Tongue (tissue), 2 donors: ENCODE data around the gene EBI3. TPM values are rescaled to one million over a fixed set of nuclear protein-coding genes. Genes with fewer than 3 reads are reported as not detected.
"Not testable (repeated sequence)": the region's sequence is repeated elsewhere in the genome, so short reads cannot be mapped to it uniquely, and the experiment has no call there.

Experiments used
- DNase-seq: peaks from one replicate; pipeline ENCODE4 v3.0.0-alpha.2; 2015
- total RNA-seq: library from RNA; depleted of rRNA; stranded (reverse); fragments of >200 nt; gene quantifications from one replicate; pipeline ENCODE4 v1.2.3, GENCODE V29; 2014

Gene EBI3
- not detected for total RNA-seq

DNA sequence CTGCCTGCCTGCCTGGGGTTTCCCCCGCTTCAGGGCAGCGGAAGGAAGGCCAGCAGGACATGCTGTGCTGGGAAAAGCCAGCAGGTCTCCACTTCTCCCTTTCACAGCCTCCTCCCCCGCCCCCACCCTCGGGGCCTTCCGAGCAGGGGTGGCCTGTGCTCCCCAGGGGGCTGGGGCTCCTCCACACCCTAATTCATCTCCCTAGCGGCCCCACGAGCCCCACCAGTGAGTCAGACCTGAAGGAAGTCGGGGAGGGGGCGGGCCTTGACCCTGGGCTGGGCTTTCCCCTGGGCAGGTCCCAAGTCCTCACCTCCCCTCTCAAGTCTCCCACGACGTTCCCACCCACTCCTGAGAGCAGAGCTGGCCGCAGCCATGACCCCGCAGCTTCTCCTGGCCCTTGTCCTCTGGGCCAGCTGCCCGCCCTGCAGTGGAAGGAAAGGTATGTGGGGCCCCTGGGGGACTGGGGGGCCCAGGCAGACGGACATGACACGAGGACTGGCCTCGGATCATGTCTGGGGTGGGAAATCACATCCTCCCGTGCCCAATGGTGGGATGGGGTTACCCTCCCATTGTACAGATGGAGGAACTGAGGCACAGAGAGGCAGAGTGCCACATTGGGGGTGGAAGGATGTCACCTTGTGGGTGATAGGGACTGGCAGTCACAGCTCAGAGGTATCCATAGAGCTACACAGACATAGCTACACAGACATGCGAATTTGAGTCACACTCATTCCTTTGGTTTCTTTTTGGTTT is at the start of gene EBI3:
TSS of gene EBI3 (plus strand) at position 345 of the 753 bp plus-strand sequence. CDS start at position 373, 28 bp downstream.
- DNase-seq, result no peak

- no peak for DNase-seq
Measured at GRCh38 chr19:4181053-4181508, 48.2 kb upstream of the EBI3 start.

- DNase-seq, result peak; percentile 98
Measured at GRCh38 chr19:4182084-4182810, 47.1 kb upstream of the EBI3 start, which contains the start of the genes ANKRD24 and SIRT6. Gene ANKRD24 (plus strand): TSS chr19:4182689. CDS start chr19:4186426, 3,737 bp downstream. Gene SIRT6 (minus strand): TSS chr19:4182563. CDS start chr19:4182539, 24 bp downstream.

GRCh38 chr19:4183967-4184717 is 45.2 kb upstream of the EBI3 start:
- peak; percentile 24 for DNase-seq

DNA sequence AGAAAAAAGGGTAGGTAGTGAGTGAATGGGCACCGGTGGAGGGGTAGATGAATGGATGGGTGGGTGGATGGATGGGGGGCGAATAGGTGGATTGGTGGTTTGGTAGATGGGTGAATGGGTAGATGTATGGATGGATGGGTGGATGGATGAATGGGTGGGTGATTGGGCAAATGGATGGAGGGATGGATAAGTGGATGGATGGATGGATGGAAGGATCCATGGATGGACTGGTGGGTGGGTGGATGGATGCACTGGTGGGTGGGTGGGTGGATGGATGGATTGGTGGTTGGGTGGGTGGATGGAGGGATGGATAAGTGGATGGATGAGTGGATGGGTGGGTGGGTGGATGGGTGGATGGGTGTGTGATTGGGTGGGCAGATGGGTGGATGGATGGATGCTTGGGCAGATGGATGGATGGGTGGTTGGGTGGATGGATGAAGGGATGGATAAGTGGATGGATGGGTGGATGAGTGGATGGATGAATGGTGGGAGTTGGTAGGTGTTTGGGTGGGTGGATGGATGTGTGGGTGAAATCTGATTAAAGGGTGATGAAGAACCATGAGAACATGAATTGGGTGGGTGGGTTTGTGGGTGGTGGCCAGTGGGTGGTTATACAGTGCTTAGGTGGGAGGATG is 44.5 kb upstream of the EBI3 start:
- DNase-seq, result no peak

GRCh38 chr19:4185413-4186086 is 43.8 kb upstream of the EBI3 start:
- DNase-seq, result no peak

GRCh38 chr19:4186087-4186993 is 43.0 kb upstream of the EBI3 start:
- peak; percentile 78 for DNase-seq

GRCh38 chr19:4187313-4188122 is 41.8 kb upstream of the EBI3 start:
- DNase-seq, result no peak

DNA sequence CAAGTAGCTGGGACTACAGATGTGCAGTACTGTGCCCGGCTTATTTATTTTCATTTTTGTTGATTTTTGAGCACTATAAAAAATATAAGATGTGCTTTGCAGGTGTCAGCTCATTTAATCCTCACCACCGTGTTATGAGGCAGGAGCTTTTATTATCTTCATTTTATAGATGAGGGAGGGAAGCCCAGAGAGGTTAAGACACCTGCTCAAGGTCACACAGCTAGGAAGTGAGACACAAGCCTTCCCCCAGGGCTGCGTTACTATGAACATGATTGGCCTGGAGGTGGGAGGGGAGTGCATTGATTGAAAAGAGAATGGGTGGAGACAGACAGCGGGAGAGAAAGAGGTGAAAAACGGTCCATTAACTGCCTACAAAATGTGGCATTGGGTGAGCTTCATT is 39.7 kb upstream of the EBI3 start:
- no peak for DNase-seq

DNA sequence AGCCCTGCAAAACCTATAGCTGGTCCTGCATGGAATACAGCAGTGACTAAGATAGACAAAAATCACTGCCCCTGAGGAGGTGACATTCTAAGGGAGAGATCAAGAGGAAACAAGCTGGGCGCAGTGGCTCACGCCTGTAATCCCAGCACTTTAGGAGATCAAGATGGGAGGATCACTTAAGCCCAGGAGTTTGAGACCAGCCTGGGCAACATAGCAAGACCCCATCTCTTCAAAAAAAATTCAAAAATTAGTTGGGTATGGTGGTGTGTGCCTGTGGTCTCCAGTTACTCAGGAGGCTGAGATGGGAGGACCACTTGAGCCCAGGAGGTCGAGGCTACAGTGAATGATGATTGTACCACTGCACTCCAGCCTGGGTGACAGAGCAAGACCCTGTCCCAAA is 36.8 kb upstream of the EBI3 start:
- not testable (repeated sequence) for DNase-seq

GRCh38 chr19:4194353-4194752 is 35.0 kb upstream of the EBI3 start:
- DNase-seq, result no peak

DNA sequence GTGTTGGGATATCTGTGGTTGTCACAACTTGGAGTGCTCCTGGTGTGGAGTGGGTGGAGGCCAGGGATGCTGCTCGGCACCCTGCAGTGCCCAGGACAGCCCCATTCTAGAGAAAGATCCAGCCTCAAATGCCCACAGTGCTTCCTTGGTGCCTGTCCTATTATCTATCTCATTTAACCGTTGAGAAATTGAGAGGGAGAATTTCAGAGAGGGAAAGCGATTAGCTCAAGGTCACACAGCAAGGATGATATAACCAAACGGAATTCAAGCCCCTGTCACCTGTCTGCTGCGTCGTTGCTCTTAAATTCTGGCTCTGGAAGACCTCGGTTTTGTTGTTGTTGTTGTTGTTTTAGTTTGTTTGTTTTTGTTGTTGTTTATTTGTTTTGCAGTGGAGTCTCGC is 33.3 kb upstream of the EBI3 start:
- DNase-seq, result no peak

DNA sequence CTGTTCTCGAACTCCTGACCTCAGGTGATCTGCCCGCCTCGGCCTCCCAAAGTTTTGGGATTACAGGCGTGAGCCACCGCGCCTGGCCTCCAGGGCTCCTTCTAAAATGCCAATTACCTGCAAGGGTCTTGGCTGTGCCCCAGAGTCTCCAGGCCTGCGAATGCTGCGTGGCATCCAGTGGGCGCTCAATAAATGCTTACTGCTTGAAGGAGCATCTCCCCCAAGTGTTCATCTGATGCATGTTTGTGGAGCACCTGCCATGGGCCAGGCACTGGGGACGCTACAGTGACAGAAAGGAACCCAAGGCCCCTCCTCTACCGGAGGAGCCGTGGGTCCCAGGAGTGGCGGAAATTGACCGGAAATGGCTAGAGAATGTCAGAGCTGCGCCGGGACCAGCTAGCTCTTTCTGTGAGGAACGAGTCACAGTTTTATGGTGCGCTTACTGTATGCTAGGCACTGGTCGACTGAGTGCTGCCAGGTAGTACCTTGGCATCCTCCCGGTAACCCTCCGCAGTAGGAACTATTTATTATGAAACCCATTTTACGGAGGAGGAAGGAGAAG is 32.7 kb upstream of the EBI3 start:
- DNase-seq, result no peak

- no peak for DNase-seq
Measured at GRCh38 chr19:4197228-4197624, 32.1 kb upstream of the EBI3 start.

DNA sequence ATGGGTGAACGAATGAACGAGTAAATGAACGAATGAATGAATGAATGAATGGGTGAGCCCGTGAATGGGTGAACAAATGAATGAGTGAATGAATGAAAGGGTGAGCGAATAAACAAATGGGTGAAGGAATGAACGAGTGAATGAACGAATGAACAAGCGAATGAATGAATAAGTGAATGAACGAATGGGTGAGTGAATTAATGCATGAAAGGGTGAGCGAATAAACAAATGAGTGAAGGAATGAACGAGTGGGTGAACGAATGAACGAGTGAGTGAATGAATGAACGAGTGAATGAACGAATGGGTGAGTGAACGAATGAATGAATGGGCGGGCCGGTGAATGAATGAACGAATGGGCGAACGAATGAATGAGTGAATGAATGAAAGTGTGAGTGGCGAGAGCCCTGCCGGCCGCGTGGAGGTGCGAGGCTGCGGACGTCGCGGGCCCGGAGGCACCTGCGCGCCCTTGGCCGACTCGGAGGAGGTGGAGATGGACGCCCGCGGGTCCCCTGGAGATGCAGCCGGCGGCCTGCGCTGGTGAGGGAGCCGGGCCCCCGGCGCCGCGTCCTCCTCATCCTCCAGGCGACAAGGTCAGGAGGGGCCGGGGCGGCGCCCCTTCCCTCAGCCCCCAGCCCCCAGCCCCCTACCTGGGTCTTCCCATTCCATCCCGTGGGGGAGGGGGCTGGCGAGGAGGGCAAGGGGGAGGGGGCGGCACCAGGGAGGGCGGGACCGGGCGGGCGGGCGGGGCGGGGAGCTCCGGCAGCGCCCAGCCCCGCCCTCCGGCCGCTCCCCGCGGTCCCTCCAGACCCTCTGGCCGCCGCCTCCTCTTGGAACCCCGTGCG is 31.5 kb upstream of the EBI3 start:
- DNase-seq, result no peak

DNA sequence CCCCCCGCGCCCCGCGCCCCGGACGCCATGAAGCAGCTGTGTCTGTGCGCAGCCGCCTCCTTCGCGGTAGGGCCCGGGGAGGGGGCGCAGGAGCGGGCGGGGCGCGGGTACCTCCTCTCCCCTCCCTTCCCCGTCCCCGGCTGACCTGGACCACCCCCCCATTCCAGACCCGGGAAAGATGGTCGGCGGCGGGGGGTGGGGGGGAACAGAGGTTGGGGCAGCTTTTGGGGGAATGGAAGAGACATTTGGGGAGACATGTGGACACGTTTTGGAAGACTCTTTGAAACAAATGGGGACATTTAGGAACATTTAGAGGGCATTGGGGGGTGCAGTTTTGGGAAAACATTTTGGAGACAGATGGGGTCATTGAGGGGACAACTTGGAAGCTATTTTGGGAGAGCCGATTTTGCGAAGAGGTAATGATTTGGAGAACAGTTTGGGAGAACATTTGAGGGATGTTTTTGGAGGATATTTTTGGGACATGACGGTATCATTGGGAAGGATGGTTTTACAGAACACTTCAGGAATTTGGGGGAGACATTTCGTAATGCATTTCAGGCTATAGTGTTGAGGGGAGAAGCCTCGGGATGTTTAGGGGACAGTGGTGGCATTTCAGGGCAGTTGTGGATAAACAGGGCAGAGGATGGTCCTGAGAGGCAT is 30.7 kb upstream of the EBI3 start:
- no peak for DNase-seq

- DNase-seq, result no peak
Measured at GRCh38 chr19:4199699-4200293, 29.5 kb upstream of the EBI3 start.
